Mucosa of stomach (tissue), 1 donor: ENCODE results near the gene MOCOS.

Experiments used
- H3K27me3 ChIP-seq: one replicate; pipeline ENCODE4 v1.7.0; 2013; ENCODE audit warnings: mild to moderate bottlenecking, low read length; ENCODE audit not compliant: control insufficient read depth, insufficient read depth
- H3K36me3 ChIP-seq: one replicate; pipeline ENCODE4 v1.7.0; 2013; ENCODE audit warnings: low read length; ENCODE audit not compliant: control insufficient read depth, insufficient read depth
- H3K4me1 ChIP-seq: one replicate; pipeline ENCODE4 v1.7.0; 2013; ENCODE audit warnings: mild to moderate bottlenecking, low read length; ENCODE audit not compliant: control insufficient read depth, insufficient read depth
- H3K4me3 ChIP-seq: one replicate; pipeline ENCODE4 v1.7.0; 2013; ENCODE audit warnings: low read length
- H3K9ac ChIP-seq: one replicate; pipeline ENCODE4 v1.7.0; 2013; ENCODE audit warnings: mild to moderate bottlenecking, low read length, moderate library complexity
- H3K9me3 ChIP-seq: one replicate; pipeline ENCODE4 v1.7.0; 2013; ENCODE audit warnings: mild to moderate bottlenecking, low read length, moderate library complexity; ENCODE audit not compliant: control insufficient read depth
- donor health status: Pancreatic carcinoma.

The MOCOS gene

GRCh38 chr18:36315736-36316135 is 128.4 kb downstream of the MOCOS start:
- H3K27me3 ChIP-seq: no peaks in the 10 kb centered on the region
- no peaks in the 10 kb centered on the region for H3K4me1 ChIP-seq
- H3K9me3 ChIP-seq: no peaks in the 10 kb centered on the region
- H3K9ac ChIP-seq: no peak overlapping the region
- H3K4me3 ChIP-seq: no peak overlapping the region
- H3K36me3 ChIP-seq: no peaks in the 10 kb centered on the region

DNA sequence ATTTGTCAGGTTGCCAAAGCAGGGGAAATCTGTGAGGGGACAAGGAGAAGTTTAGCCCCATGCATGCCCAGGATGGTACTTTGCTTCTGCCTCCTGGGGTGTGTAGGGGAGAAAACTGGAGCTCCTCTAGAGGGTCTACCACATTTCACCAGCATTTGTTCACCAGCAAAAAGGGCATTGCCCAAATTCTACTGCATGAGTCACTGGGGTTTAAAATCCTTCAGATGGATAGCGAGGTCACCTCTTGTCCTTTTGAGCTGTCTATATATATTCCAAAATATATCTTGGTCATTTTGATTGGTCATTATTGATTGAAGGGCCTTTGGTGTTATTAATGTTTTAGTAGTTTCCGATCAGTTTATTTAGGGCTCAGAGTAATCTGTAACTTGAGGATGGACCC is 128.9 kb downstream of the MOCOS start:
- Histone ChIP-seq H3K4me1 (no peaks in the 10 kb centered on the region), H3K36me3 (no peaks in the 10 kb centered on the region), H3K9me3 (no peaks in the 10 kb centered on the region), H3K4me3 (no peak overlapping the region), H3K9ac (no peak overlapping the region), H3K27me3 (no peaks in the 10 kb centered on the region)
